Measurements from ENCODE around the gene CPED1. TPM values are rescaled to one million over a fixed set of nuclear protein-coding genes. Genes with fewer than 3 reads are reported as not detected.

Gene CPED1
- total and polyA plus RNA-seq, 11 donors, result 3.6 to 51.2 (median 24.8) TPM

GRCh38 chr7:121126201-121126600 lies 137.7 kb downstream of the CPED1 start:
- no peaks in the 10 kb centered on the region for H3K4me1 ChIP-seq
- TF ChIP-seq POLR2A (IDR thresholded peaks at IDR 0.05) (no peak), CTCF (IDR thresholded peaks at IDR 0.05) (no peak)
- ATAC-seq, result no peak
- no peaks in the 10 kb centered on the region for H3K9me3 ChIP-seq
- no peak overlapping the region for H3K4me3 ChIP-seq
- intact Hi-C loops (cut with DNase I), result loop anchor here in 1 of 10 donors (5.0 kb wide), 1 partner anchor 421 kb away; no protein-coding TSS in a partner anchor
- 91 to 100% (median 93%) methylated on average over 1 of the region's 1 CpG for WGBS, 4 donors
- DNase-seq, result no peak
- H3K36me3 ChIP-seq, result peaks cover 0 to 69% (median 15%) of the 10 kb centered on the region in 9 donors
- no peak overlapping the region for H3K27ac ChIP-seq
- no peaks in the 10 kb centered on the region for H3K27me3 ChIP-seq

- Histone ChIP-seq H3K27me3 (no peaks in the 10 kb centered on the region), H3K9me3 (no peaks in the 10 kb centered on the region), H3K27ac (no peak overlapping the region), H3K36me3 (peaks cover 0 to 76% (median 15%) of the 10 kb centered on the region in 9 donors), H3K4me1 (no peaks in the 10 kb centered on the region), H3K4me3 (no peak overlapping the region)
- WGBS, 4 donors, result 63 to 69% (median 65%) methylated on average over 3 of the region's 3 CpGs
- ATAC-seq (no peak), DNase-seq (no peak)
- TF ChIP-seq CTCF (IDR thresholded peaks at IDR 0.05), result peak in 4 of 12 donors; percentile 19 to 40 (median 34)
- no peak for TF ChIP-seq POLR2A (IDR thresholded peaks at IDR 0.05)
- intact Hi-C loops (cut with DNase I), result loop anchor here in 1 of 10 donors (5.0 kb wide), 1 partner anchor 420 kb away; no protein-coding TSS in a partner anchor
Measured at GRCh38 chr7:121126801-121127534, 138.5 kb downstream of the CPED1 start.

- 0% methylated on average over 1 of the region's 1 CpG for WGBS, 4 donors
- no peak for ATAC-seq
- Histone ChIP-seq H3K36me3 (peaks cover 0 to 97% (median 12%) of the 10 kb centered on the region in 9 donors), H3K4me1 (no peaks in the 10 kb centered on the region), H3K27me3 (no peaks in the 10 kb centered on the region), H3K27ac (no peak overlapping the region), H3K4me3 (no peak overlapping the region), H3K9me3 (no peaks in the 10 kb centered on the region)
- TF ChIP-seq CTCF (IDR thresholded peaks at IDR 0.05), result no peak
- TF ChIP-seq POLR2A (IDR thresholded peaks at IDR 0.05), result no peak
- no peak for DNase-seq
- intact Hi-C loops (cut with DNase I), result no loop called here
Measured at GRCh38 chr7:121132940-121133339, 144.4 kb downstream of the CPED1 start.

- H3K4me3 ChIP-seq, result no peak overlapping the region
- no peaks in the 10 kb centered on the region for H3K27me3 ChIP-seq
- TF ChIP-seq CTCF (IDR thresholded peaks at IDR 0.05) (no peak), POLR2A (IDR thresholded peaks at IDR 0.05) (no peak)
- no peak overlapping the region for H3K27ac ChIP-seq
- H3K9me3 ChIP-seq, result no peaks in the 10 kb centered on the region
- intact Hi-C loops (cut with DNase I), result no loop called here
- H3K36me3 ChIP-seq, result peaks cover 0 to 97% (median 12%) of the 10 kb centered on the region in 9 donors
- no peak for ATAC-seq
- DNase-seq, result no peak
- no peaks in the 10 kb centered on the region for H3K4me1 ChIP-seq
- whole genome bisulfite sequencing, 4 donors, result 67 to 83% (median 78%) methylated on average over 3 of the region's 3 CpGs
Measured at GRCh38 chr7:121133444-121133843, 144.9 kb downstream of the CPED1 start.
